Globus pallidus (tissue), 1 donor: ENCODE measurements around the gene KRTAP10-3.
"Not testable (repeated sequence)": the region's sequence is repeated elsewhere in the genome, so short reads cannot be mapped to it uniquely, and the experiment has no call there.

ENCODE experiments used
- DNase-seq: peaks from one replicate; pipeline ENCODE4 v3.0.0-alpha.2; 2015; ENCODE audit warnings: low spot score

KRTAP10-3 gene

GRCh38 chr21:44571296-44571695 lies 12.7 kb upstream of the KRTAP10-3 start:
- DNase-seq, result no peak

GRCh38 chr21:44569861-44570517 lies 11.4 kb upstream of the KRTAP10-3 start:
- no peak for DNase-seq

- DNase-seq, result no peak
These were observed 10.3 kb upstream of the KRTAP10-3 start for GRCh38 chr21:44568667-44569556.

GRCh38 chr21:44568261-44568660 lies 9.7 kb upstream of the KRTAP10-3 start:
- DNase-seq, result no peak

GRCh38 chr21:44567481-44568171 lies 9.0 kb upstream of the KRTAP10-3 start:
- no peak for DNase-seq

GRCh38 chr21:44566403-44566802 lies 7.8 kb upstream of the KRTAP10-3 start:
- no peak for DNase-seq

- no peak for DNase-seq
These were observed 6.4 kb upstream of the KRTAP10-3 start for GRCh38 chr21:44564886-44565598.

GRCh38 chr21:44564099-44564498 lies 5.5 kb upstream of the KRTAP10-3 start:
- no peak for DNase-seq

GRCh38 chr21:44558329-44558675 lies 293 bp downstream of the KRTAP10-3 start:
- not testable (repeated sequence) for DNase-seq

GRCh38 chr21:44557491-44558328 lies 885 bp downstream of the KRTAP10-3 start:
- DNase-seq, result no peak

- no peak for DNase-seq
These were observed 1.7 kb downstream of the KRTAP10-3 start for GRCh38 chr21:44556879-44557278.

GRCh38 chr21:44555200-44555875 lies 3.3 kb downstream of the KRTAP10-3 start:
- DNase-seq, result no peak

- no peak for DNase-seq
These were observed 5.9 kb downstream of the KRTAP10-3 start for GRCh38 chr21:44552681-44553080.

GRCh38 chr21:44552136-44552535 lies 6.5 kb downstream of the KRTAP10-3 start:
- no peak for DNase-seq

GRCh38 chr21:44551340-44551961 lies 7.1 kb downstream of the KRTAP10-3 start, which contains the start of gene KRTAP10-2:
TSS of gene KRTAP10-2 (minus strand) at chr21:44551505. CDS start at chr21:44551458, 47 bp downstream.
- DNase-seq, result no peak

- no peak for DNase-seq
These were observed 7.8 kb downstream of the KRTAP10-3 start for GRCh38 chr21:44550807-44551206.

GRCh38 chr21:44550285-44550684 lies 8.3 kb downstream of the KRTAP10-3 start:
- DNase-seq, result not testable (repeated sequence)

- DNase-seq, result no peak
These were observed 8.9 kb downstream of the KRTAP10-3 start for GRCh38 chr21:44549525-44550211.

- no peak for DNase-seq
These were observed 9.7 kb downstream of the KRTAP10-3 start for GRCh38 chr21:44548922-44549321.
